ENCODE data around the gene CDH16. TPM values are rescaled to one million over a fixed set of nuclear protein-coding genes. Genes with fewer than 3 reads are reported as not detected.

The CDH16 gene
- total RNA-seq, 1 donor from 2014 or later = not detected

- no peak for TF ChIP-seq CTCF (IDR thresholded peaks at IDR 0.05; ENCODE audit: unreplicated experiment)
- Mint-ChIP-seq H3K27ac (no peak overlapping the region), H3K4me1 (peaks cover 8% of the 10 kb centered on the region), H3K36me3 (no peaks in the 10 kb centered on the region), H3K9me3 (no peaks in the 10 kb centered on the region), H3K27me3 (ENCODE audit: low read depth) (peaks cover 73% of the 10 kb centered on the region), H3K4me3 (no peak overlapping the region)
- DNase-seq (ENCODE audit: low spot score in 2 of 2, unreplicated experiment in 2 of 2) = no peak
Observed at GRCh38 chr16:66920299-66920590, 1.6 kb upstream of the CDH16 start.

- TF ChIP-seq CTCF (IDR thresholded peaks at IDR 0.05; ENCODE audit: unreplicated experiment) = no peak
- no peak overlapping the region for H3K4me3 Mint-ChIP-seq
Observed at GRCh38 chr16:66919569-66920298, 1.0 kb upstream of the CDH16 start.

GRCh38 chr16:66918355-66918754 lies 330 bp downstream of the CDH16 start:
- H3K27me3 Mint-ChIP-seq (ENCODE audit: low read depth) = peaks cover 66% of the 10 kb centered on the region
- no peak overlapping the region for H3K4me3 Mint-ChIP-seq
- no peaks in the 10 kb centered on the region for H3K9me3 Mint-ChIP-seq
- no peak for DNase-seq (ENCODE audit: low spot score in 2 of 2, unreplicated experiment in 2 of 2)
- no peak overlapping the region for H3K27ac Mint-ChIP-seq
- no peaks in the 10 kb centered on the region for H3K36me3 Mint-ChIP-seq
- TF ChIP-seq CTCF (IDR thresholded peaks at IDR 0.05; ENCODE audit: unreplicated experiment) = no peak
- H3K4me1 Mint-ChIP-seq = peaks cover 3% of the 10 kb centered on the region

More at GRCh38 chr16:66919569-66920298, 1.0 kb upstream of the CDH16 start:
- H3K27me3 Mint-ChIP-seq (ENCODE audit: low read depth) = peaks cover 74% of the 10 kb centered on the region
- DNase-seq (ENCODE audit: low spot score in 2 of 2, unreplicated experiment in 2 of 2) = no peak
- H3K36me3 Mint-ChIP-seq = no peaks in the 10 kb centered on the region
- no peak overlapping the region for H3K27ac Mint-ChIP-seq
- H3K9me3 Mint-ChIP-seq = no peaks in the 10 kb centered on the region
- H3K4me1 Mint-ChIP-seq = peaks cover 8% of the 10 kb centered on the region

- no peak for TF ChIP-seq CTCF (IDR thresholded peaks at IDR 0.05; ENCODE audit: unreplicated experiment)
- no peak for DNase-seq (ENCODE audit: low spot score in 2 of 2, unreplicated experiment in 2 of 2)
- Mint-ChIP-seq H3K36me3 (no peaks in the 10 kb centered on the region), H3K4me1 (no peaks in the 10 kb centered on the region), H3K27me3 (ENCODE audit: low read depth) (peaks cover 60% of the 10 kb centered on the region), H3K4me3 (no peak overlapping the region), H3K9me3 (no peaks in the 10 kb centered on the region), H3K27ac (no peak overlapping the region)
Observed at GRCh38 chr16:66917741-66918140, 944 bp downstream of the CDH16 start.

GRCh38 chr16:66916518-66916917 lies 2.2 kb downstream of the CDH16 start:
- DNase-seq (ENCODE audit: low spot score in 2 of 2, unreplicated experiment in 2 of 2) = no peak
- H3K9me3 Mint-ChIP-seq = no peaks in the 10 kb centered on the region
- no peaks in the 10 kb centered on the region for H3K36me3 Mint-ChIP-seq
- H3K27me3 Mint-ChIP-seq (ENCODE audit: low read depth) = peaks cover 50% of the 10 kb centered on the region
- TF ChIP-seq CTCF (IDR thresholded peaks at IDR 0.05; ENCODE audit: unreplicated experiment) = no peak
- H3K4me3 Mint-ChIP-seq = no peak overlapping the region
- H3K27ac Mint-ChIP-seq = no peak overlapping the region
- no peaks in the 10 kb centered on the region for H3K4me1 Mint-ChIP-seq

- Mint-ChIP-seq H3K9me3 (no peaks in the 10 kb centered on the region), H3K27ac (no peak overlapping the region), H3K4me3 (no peak overlapping the region), H3K27me3 (ENCODE audit: low read depth) (peaks cover 37% of the 10 kb centered on the region), H3K4me1 (no peaks in the 10 kb centered on the region), H3K36me3 (no peaks in the 10 kb centered on the region)
- TF ChIP-seq CTCF (IDR thresholded peaks at IDR 0.05; ENCODE audit: unreplicated experiment) = no peak
- no peak for DNase-seq (ENCODE audit: low spot score in 2 of 2, unreplicated experiment in 2 of 2)
Observed at GRCh38 chr16:66915041-66915440, 3.6 kb downstream of the CDH16 start.
